ENCODE data around the gene CFAP45. TPM values are rescaled to one million over a fixed set of nuclear protein-coding genes. Genes with fewer than 3 reads are reported as not detected.

Gene CFAP45
- total RNA-seq, 1 donor from 2014 or later, result 1.0 TPM

DNA sequence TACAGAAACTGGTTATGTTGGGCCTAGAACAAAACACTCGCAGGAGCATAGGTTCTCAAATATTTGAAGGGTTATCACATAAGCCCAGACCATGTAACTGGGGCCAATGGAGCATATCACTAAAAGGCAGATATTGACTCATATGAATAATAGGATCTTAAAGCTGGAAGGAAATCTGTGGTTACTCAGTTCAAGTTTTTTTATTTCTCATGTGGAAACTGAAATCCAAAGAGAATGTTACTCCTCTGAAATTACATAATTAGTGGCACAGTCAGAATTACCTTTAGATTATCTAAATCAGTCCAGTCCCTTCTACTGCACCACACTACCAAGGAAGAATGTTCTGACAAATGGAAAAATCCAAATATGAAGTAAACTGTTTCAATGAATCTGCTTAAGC is 61.2 kb downstream of the CFAP45 start:
- no peak for DNase-seq (ENCODE audit: low spot score)
- Mint-ChIP-seq H3K4me3 (ENCODE audit: unreplicated experiment) (no peak overlapping the region), H3K9me3 (ENCODE audit: unreplicated experiment) (no peaks in the 10 kb centered on the region), H3K36me3 (ENCODE audit: low read depth, unreplicated experiment) (no peaks in the 10 kb centered on the region), H3K27me3 (ENCODE audit: unreplicated experiment) (peaks cover 4% of the 10 kb centered on the region), H3K27ac (ENCODE audit: unreplicated experiment) (no peak overlapping the region), H3K4me1 (ENCODE audit: unreplicated experiment) (no peaks in the 10 kb centered on the region)
- TF ChIP-seq, protein P1, sequence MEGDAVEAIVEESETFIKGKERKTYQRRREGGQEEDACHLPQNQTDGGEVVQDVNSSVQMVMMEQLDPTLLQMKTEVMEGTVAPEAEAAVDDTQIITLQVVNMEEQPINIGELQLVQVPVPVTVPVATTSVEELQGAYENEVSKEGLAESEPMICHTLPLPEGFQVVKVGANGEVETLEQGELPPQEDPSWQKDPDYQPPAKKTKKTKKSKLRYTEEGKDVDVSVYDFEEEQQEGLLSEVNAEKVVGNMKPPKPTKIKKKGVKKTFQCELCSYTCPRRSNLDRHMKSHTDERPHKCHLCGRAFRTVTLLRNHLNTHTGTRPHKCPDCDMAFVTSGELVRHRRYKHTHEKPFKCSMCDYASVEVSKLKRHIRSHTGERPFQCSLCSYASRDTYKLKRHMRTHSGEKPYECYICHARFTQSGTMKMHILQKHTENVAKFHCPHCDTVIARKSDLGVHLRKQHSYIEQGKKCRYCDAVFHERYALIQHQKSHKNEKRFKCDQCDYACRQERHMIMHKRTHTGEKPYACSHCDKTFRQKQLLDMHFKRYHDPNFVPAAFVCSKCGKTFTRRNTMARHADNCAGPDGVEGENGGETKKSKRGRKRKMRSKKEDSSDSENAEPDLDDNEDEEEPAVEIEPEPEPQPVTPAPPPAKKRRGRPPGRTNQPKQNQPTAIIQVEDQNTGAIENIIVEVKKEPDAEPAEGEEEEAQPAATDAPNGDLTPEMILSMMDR (IDR thresholded peaks at IDR 0.05; ENCODE audit: unreplicated experiment), result no peak

DNA sequence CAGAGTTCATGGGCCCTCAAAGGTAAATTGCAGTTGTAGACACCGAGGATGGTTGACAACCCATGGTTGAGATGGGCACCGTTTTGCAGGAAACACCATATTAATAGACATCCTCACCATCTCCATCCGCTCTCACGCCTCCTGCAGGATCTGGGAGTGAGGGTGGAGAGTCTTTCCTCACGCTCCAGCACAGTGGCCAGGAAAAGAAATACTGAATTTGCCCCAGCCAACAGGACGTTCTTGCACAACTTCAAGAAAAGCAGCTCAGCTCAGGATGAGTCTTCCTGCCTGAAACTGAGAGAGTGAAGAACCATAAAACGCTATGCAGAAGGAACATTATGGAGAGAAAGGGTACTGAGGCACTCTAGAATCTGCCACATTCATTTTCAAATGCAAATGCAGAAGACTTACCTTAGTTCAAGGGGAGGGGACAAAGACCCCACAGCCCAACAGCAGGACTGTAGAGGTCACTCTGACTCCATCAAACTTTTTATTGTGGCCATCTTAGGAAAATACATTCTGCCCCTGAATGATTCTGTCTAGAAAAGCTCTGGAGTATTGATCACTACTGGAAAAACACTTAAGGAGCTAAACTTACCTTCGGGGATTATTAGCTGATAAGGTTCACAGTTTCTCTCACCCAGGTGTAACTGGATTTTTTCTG is 64.0 kb downstream of the CFAP45 start:
- H3K27ac Mint-ChIP-seq (ENCODE audit: unreplicated experiment), result no peak overlapping the region
- H3K4me3 Mint-ChIP-seq (ENCODE audit: unreplicated experiment), result no peak overlapping the region
- no peaks in the 10 kb centered on the region for H3K36me3 Mint-ChIP-seq (ENCODE audit: low read depth, unreplicated experiment)
- H3K4me1 Mint-ChIP-seq (ENCODE audit: unreplicated experiment), result no peaks in the 10 kb centered on the region
- H3K27me3 Mint-ChIP-seq (ENCODE audit: unreplicated experiment), result peaks cover 4% of the 10 kb centered on the region
- TF ChIP-seq, protein P1 (IDR thresholded peaks at IDR 0.05; ENCODE audit: unreplicated experiment), result no peak
- no peak for DNase-seq (ENCODE audit: low spot score)
- H3K9me3 Mint-ChIP-seq (ENCODE audit: unreplicated experiment), result no peaks in the 10 kb centered on the region

DNA sequence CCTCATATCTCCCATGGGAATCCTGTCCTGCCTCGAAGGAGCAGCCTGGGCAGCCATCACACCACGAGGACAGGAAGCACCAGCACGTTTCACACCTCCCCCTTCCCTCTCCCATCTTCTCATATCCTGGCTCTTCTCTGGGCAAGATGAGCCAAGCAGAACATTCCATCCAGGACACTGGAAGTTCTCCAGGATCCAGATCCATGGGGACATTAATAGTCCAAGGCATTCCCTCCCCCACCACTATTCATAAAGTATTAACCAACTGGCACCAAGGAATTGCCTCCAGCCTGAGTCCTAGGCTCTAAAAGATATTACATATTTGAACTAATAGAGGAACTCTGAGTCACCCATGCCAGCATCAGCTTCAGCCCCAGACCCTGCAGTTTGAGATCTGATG is 64.6 kb downstream of the CFAP45 start:
- Mint-ChIP-seq H3K27me3 (ENCODE audit: unreplicated experiment) (peaks cover 4% of the 10 kb centered on the region), H3K27ac (ENCODE audit: unreplicated experiment) (no peak overlapping the region), H3K9me3 (ENCODE audit: unreplicated experiment) (no peaks in the 10 kb centered on the region), H3K4me1 (ENCODE audit: unreplicated experiment) (no peaks in the 10 kb centered on the region), H3K4me3 (ENCODE audit: unreplicated experiment) (no peak overlapping the region), H3K36me3 (ENCODE audit: low read depth, unreplicated experiment) (no peaks in the 10 kb centered on the region)
- TF ChIP-seq, protein P1 (IDR thresholded peaks at IDR 0.05; ENCODE audit: unreplicated experiment), result no peak
- DNase-seq (ENCODE audit: low spot score), result no peak

DNA sequence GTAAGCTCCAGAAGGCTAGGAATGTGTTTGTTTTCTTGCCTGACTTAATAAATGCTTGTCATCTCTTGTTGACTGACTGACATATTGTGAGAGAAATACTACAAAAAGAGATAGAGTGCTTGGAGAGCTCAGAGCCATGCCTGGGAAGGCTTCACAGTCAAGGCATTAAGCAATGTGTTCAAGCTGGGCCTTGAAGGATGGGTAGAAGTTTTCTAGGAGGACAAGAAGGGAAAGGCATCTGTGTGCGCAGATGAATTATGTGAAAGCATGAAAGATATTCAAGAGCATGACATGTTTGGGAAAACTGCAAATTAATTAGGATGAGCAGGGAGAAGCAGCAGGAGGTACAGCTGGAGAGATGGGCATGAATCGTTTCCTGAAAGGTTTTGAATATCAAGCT is 67.7 kb downstream of the CFAP45 start:
- Mint-ChIP-seq H3K4me1 (ENCODE audit: unreplicated experiment) (no peaks in the 10 kb centered on the region), H3K27me3 (ENCODE audit: unreplicated experiment) (peaks cover 6% of the 10 kb centered on the region), H3K9me3 (ENCODE audit: unreplicated experiment) (no peaks in the 10 kb centered on the region), H3K4me3 (ENCODE audit: unreplicated experiment) (no peak overlapping the region), H3K27ac (ENCODE audit: unreplicated experiment) (no peak overlapping the region), H3K36me3 (ENCODE audit: low read depth, unreplicated experiment) (no peaks in the 10 kb centered on the region)
- TF ChIP-seq, protein P1 (IDR thresholded peaks at IDR 0.05; ENCODE audit: unreplicated experiment), result no peak
- DNase-seq (ENCODE audit: low spot score), result no peak

DNA sequence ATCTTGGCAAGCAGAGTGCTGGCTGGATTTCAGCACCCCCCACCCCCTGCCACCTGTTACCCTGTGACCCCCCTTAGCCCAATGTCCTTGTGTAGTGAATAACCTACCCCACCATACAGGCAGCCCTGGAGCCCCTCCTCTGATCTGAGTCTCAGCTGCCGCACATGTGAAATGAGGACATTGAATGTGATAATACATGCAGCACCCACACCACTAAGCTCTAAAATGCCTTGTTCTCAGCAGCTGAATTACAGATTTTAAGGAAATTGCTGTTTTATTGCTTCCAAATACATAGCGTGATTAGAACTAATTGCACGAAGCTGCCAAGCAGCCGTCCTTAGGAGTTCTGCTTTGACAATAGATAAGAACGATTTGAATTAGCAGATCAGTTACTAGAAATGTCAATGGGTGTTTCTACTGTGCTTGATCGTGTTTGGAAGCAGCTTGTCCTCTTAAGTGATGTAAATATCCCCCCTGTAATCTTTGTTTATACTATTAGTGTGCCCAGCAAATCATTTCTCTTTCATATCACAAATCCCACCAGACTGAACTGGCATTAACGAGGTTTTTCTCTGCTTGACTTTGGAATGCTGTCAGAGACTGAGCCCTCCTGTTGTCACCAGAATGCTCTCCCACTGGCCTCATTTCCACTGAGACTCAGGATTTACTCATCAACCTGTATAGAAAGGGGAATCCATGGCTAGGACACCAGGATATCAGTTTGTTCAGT is 68.4 kb downstream of the CFAP45 start:
- Mint-ChIP-seq H3K27me3 (ENCODE audit: unreplicated experiment) (peaks cover 5% of the 10 kb centered on the region), H3K27ac (ENCODE audit: unreplicated experiment) (no peak overlapping the region), H3K36me3 (ENCODE audit: low read depth, unreplicated experiment) (no peaks in the 10 kb centered on the region), H3K9me3 (ENCODE audit: unreplicated experiment) (no peaks in the 10 kb centered on the region), H3K4me3 (ENCODE audit: unreplicated experiment) (no peak overlapping the region), H3K4me1 (ENCODE audit: unreplicated experiment) (no peaks in the 10 kb centered on the region)
- TF ChIP-seq, protein P1 (IDR thresholded peaks at IDR 0.05; ENCODE audit: unreplicated experiment), result no peak
- no peak for DNase-seq (ENCODE audit: low spot score)
